H1 (cell line): Measurements from ENCODE around the gene TBX4. TPM values are rescaled to one million over a fixed set of nuclear protein-coding genes. Genes with fewer than 3 reads are reported as not detected.

Experiments
- CTCF ChIA-PET: fragments of 300-600 bp; sonication (Branson Sonifier 250); formaldehyde crosslinking; loops from one replicate; lab custom pipeline; 2021; ENCODE audit not compliant: partially characterized antibody; lab: Charles Lee
- POLR2A ChIA-PET: fragments of 300-600 bp; sonication (Branson Sonifier 250); formaldehyde crosslinking; loops from one replicate; lab custom pipeline; 2021; ENCODE audit warnings: inconsistent platforms; ENCODE audit not compliant: partially characterized antibody; lab: Charles Lee
- DNase-seq, 2 experiments: peaks; one replicate each; pipeline versions ENCODE4 v3.0.0 to v3.0.0-alpha.2; 2010 to 2022; ENCODE audit warnings: low spot score in 2 of 2, low read depth in 1 of 2, mixed read lengths in 1 of 2
- FAIRE-seq: peaks from 2 replicates; lab custom pipeline; 2011; peaks lifted over from hg19 to GRCh38; lab: Jason Lieb, UNC
- H2AFZ ChIP-seq: 2 replicates; pipeline ENCODE4 v1.8.1; 2012; ENCODE audit warnings: low read length, inconsistent platforms
- H2AK5ac ChIP-seq: 2 replicates; pipeline ENCODE4 v1.6.1; 2013; ENCODE audit warnings: low read depth, low read length
- H2BK120ac ChIP-seq: replicated peaks from 2 replicates; pipeline ENCODE3; 2013; ENCODE audit warnings: low read depth, low read length, inconsistent platforms
- H2BK12ac ChIP-seq: 2 replicates; pipeline ENCODE4 v1.6.1; 2013; ENCODE audit warnings: low read depth, low read length
- H2BK15ac ChIP-seq: 2 replicates; pipeline ENCODE4 v1.6.1; 2013; ENCODE audit warnings: low read length
- H2BK20ac ChIP-seq: 2 replicates; pipeline ENCODE4 v1.6.1; 2013; ENCODE audit warnings: low read length
- H2BK5ac ChIP-seq: 2 replicates; pipeline ENCODE4 v1.6.1; 2013; ENCODE audit warnings: low read depth, low read length
- H3K14ac ChIP-seq: 2 replicates; pipeline ENCODE4 v1.6.1; 2013; ENCODE audit warnings: inconsistent platforms; ENCODE audit not compliant: insufficient read length
- H3K18ac ChIP-seq: 2 replicates; pipeline ENCODE4 v1.6.1; 2013; ENCODE audit warnings: low read length; ENCODE audit errors: extremely low read depth
- H3K23ac ChIP-seq: 2 replicates; pipeline ENCODE4 v1.6.1; 2013; ENCODE audit warnings: inconsistent platforms; ENCODE audit not compliant: insufficient read length
- H3K23me2 ChIP-seq: 2 replicates; pipeline ENCODE4 v1.6.1; 2013; ENCODE audit warnings: low read depth, low read length
- H3K27ac ChIP-seq: 2 replicates; pipeline ENCODE4 v1.6.1; 2011; ENCODE audit warnings: low read depth, low read length, inconsistent platforms
- H3K27me3 ChIP-seq, 4 experiments: replicated peaks in 1 of 4; 1 replicate in 1 of 4; 2 replicates in 3 of 4; pipeline versions ENCODE4 v1.6.1 to v1.8.1; 2011 to 2013; ENCODE audit warnings: low read length in 3 of 4, mild to moderate bottlenecking in 3 of 4, inconsistent platforms in 2 of 4, mixed read lengths in 2 of 4, moderate library complexity in 1 of 4; ENCODE audit not compliant: control insufficient read depth in 3 of 4, insufficient read depth in 3 of 4; ENCODE audit errors: extremely low read depth in 1 of 4
- H3K36me3 ChIP-seq, 4 experiments: 2 replicates each; pipeline versions ENCODE4 v1.6.1 to v1.8.1; 2011 to 2013; ENCODE audit warnings: mild to moderate bottlenecking in 4 of 4, low read length in 3 of 4, moderate library complexity in 2 of 4, control low read depth in 1 of 4, inconsistent platforms in 1 of 4; ENCODE audit not compliant: insufficient read depth in 4 of 4, control insufficient read depth in 2 of 4
- H3K4ac ChIP-seq: replicated peaks from 2 replicates; pipeline ENCODE3; 2013; ENCODE audit warnings: low read length, low read depth, mixed read lengths, inconsistent platforms; ENCODE audit not compliant: insufficient read length
- H3K4me1 ChIP-seq, 4 experiments: replicated peaks in 1 of 4; 1 replicate in 1 of 4; 2 replicates in 3 of 4; pipeline versions ENCODE4 v1.6.1 to v1.8.1; 2011 to 2013; ENCODE audit warnings: low read length in 3 of 4, inconsistent platforms in 2 of 4, mixed read lengths in 1 of 4; ENCODE audit not compliant: insufficient read depth in 4 of 4, control insufficient read depth in 3 of 4
- H3K4me2 ChIP-seq, 2 experiments: 2 replicates each; pipeline versions ENCODE4 v1.6.1 to v1.8.1; 2011 to 2013; ENCODE audit warnings: low read depth in 2 of 2, low read length in 2 of 2, control low read depth in 1 of 2, inconsistent platforms in 1 of 2, mild to moderate bottlenecking in 1 of 2; ENCODE audit not compliant: insufficient read depth in 1 of 2
- H3K4me3 ChIP-seq, 4 experiments: fragments of 200-600, 300-600 bp in 1 of 4; sonication (generic), shearing (Covaris generic), sonication (Bioruptor Twin) in 1 of 4; 2 replicates each; pipeline versions ENCODE4 v1.5.1 to v1.8.1; 2011 to 2016; ENCODE audit warnings: low read length in 4 of 4, low read depth in 3 of 4, control low read depth in 2 of 4, inconsistent platforms in 2 of 4, mild to moderate bottlenecking in 2 of 4, mixed read lengths in 1 of 4, moderate library complexity in 1 of 4; ENCODE audit not compliant: insufficient read depth in 2 of 4; ENCODE audit errors: extremely low read depth in 1 of 4
- H3K56ac ChIP-seq: replicated peaks from 2 replicates; pipeline ENCODE3; 2013; ENCODE audit warnings: low read depth, mild to moderate bottlenecking, mixed read lengths, low read length, inconsistent platforms; ENCODE audit not compliant: insufficient read length
- H3K79me1 ChIP-seq: 2 replicates; pipeline ENCODE4 v1.6.1; 2013; ENCODE audit warnings: low read depth, low read length, control low read depth
- H3K79me2 ChIP-seq, 2 experiments: 2 replicates each; pipeline versions ENCODE4 v1.6.1 to v1.8.1; 2012 to 2013; ENCODE audit warnings: low read length in 2 of 2, mild to moderate bottlenecking in 2 of 2, inconsistent platforms in 1 of 2; ENCODE audit not compliant: insufficient read depth in 2 of 2, control insufficient read depth in 1 of 2
- H3K9ac ChIP-seq, 4 experiments: replicated peaks in 1 of 4; 1 replicate in 1 of 4; 2 replicates in 3 of 4; pipeline versions ENCODE4 v1.6.1 to v1.8.1; 2011 to 2013; ENCODE audit warnings: low read depth in 3 of 4, low read length in 3 of 4, control low read depth in 2 of 4, mild to moderate bottlenecking in 2 of 4, moderate library complexity in 2 of 4, inconsistent platforms in 1 of 4; ENCODE audit errors: extremely low read depth in 1 of 4
- H3K9me3 ChIP-seq, 2 experiments: 2 replicates each; pipeline versions ENCODE4 v1.6.1 to v1.8.1; 2012 to 2013; ENCODE audit warnings: mild to moderate bottlenecking in 2 of 2, moderate library complexity in 2 of 2, control low read depth in 1 of 2, inconsistent platforms in 1 of 2, low read depth in 1 of 2, low read length in 1 of 2, mixed read lengths in 1 of 2; ENCODE audit not compliant: insufficient read depth in 2 of 2
- H4K20me1 ChIP-seq, 2 experiments: replicated peaks in 1 of 2; 2 replicates each; pipeline versions ENCODE3 to v1.8.1; 2011 to 2013; ENCODE audit warnings: inconsistent platforms in 2 of 2, low read length in 2 of 2, mild to moderate bottlenecking in 1 of 2; ENCODE audit not compliant: insufficient read depth in 2 of 2, control insufficient read depth in 1 of 2
- H4K5ac ChIP-seq: 2 replicates; pipeline ENCODE4 v1.6.1; 2013; ENCODE audit warnings: low read length, low read depth, mixed read lengths, inconsistent platforms; ENCODE audit not compliant: insufficient read length
- H4K8ac ChIP-seq: 2 replicates; pipeline ENCODE4 v1.8.0; 2013; ENCODE audit warnings: mild to moderate bottlenecking, moderate library complexity, low read length, inconsistent platforms; ENCODE audit not compliant: insufficient read depth; ENCODE audit errors: extremely low read depth
- H4K91ac ChIP-seq: replicated peaks from 2 replicates; pipeline ENCODE3; 2013; ENCODE audit warnings: low read length, mixed read lengths, inconsistent platforms; ENCODE audit not compliant: insufficient read length
- POLR2A ChIP-seq, 2 experiments: IDR thresholded peaks; 1 replicate in 1 of 2; 2 replicates in 1 of 2; pipeline ENCODE4 v1.6.1; 2011; ENCODE audit warnings: low read depth in 2 of 2, low read length in 2 of 2, mild to moderate bottlenecking in 2 of 2; ENCODE audit errors: control extremely low read depth in 1 of 2
- TEAD4 ChIP-seq: IDR thresholded peaks from 2 replicates; pipeline ENCODE4 v1.6.1; 2012; ENCODE audit warnings: low read depth, low read length, inconsistent platforms, mixed read lengths
- WGBS, 2 experiments: shearing (Covaris generic) in 1 of 2; methylation state at CpG; one replicate each; pipeline versions ENCODE4 v1.1.6 to v1.1.7; 2013 to 2015; ENCODE audit warnings: low lambda C conversion rate in 2 of 2, mixed read lengths in 2 of 2, inconsistent platforms in 1 of 2, low coverage in 1 of 2, missing lambda C conversion rate in 1 of 2; ENCODE audit not compliant: insufficient replicate concordance in 2 of 2, insufficient coverage in 1 of 2, insufficient read length in 1 of 2; ENCODE audit errors: extremely low coverage in 1 of 2, missing lambda C conversion rate in 1 of 2; 5-methylcytosine and 5-hydroxymethylcytosine counted together
- polyA plus RNA-seq, 7 experiments: library from polyadenylated mRNA; depleted of rRNA in 3 of 7; stranded (reverse) in 5 of 7; unstranded in 2 of 7; fragments of >200 nt in 5 of 7; fragments of 200-250 nt in 2 of 7; gene quantifications; 1 replicate in 5 of 7; 2 replicates in 1 of 7; 4 replicates in 1 of 7; pipeline versions ENCODE4 v1.2.1 to v1.2.3, GENCODE V29; 2011 to 2013; ENCODE audit warnings: missing spikeins in 2 of 7, mixed read lengths in 2 of 7
- total RNA-seq: library from RNA; stranded (reverse); fragmentation: NEBNext Ultra II Directional; extraction: Animal tissue kit (Norgen Biotek cat#: 25700); gene quantifications from 2 replicates; pipeline ENCODE4 v1.2.1, GENCODE V29; 2021

The TBX4 gene
- total and polyA plus RNA-seq, 2 of the 8 experiments (the other 6 are each of a cell fraction or from before 2014, with no cell fraction given) = 0.02 TPM; not detected in 1

GRCh38 chr17:61444831-61445230 lies 7.4 kb upstream of the TBX4 start:
- H3K4me1 ChIP-seq = 0 out of 7 replicates have a peak, but pooled peaks cover 0 to 3% (median 0%) of the 10 kb centered on the region in 4 experiments
- peaks cover 2 to 21% (median 6%) of the 10 kb centered on the region in 4 experiments for H3K27me3 ChIP-seq
- H3K56ac ChIP-seq = no peak overlapping the region
- no peak overlapping the region for H2AK5ac ChIP-seq
- CTCF ChIA-PET = interaction anchor here (0.6 to 1.5 kb wide), 7 partner anchors 12 to 473 kb away, joined by 3 to 8 read pairs (median 4); no protein-coding TSS in a partner anchor
- H2BK12ac ChIP-seq = no peak overlapping the region
- H3K23ac ChIP-seq = no peak overlapping the region
- no peak overlapping the region for H3K4me3 ChIP-seq
- 0 out of 2 replicates have a peak overlapping the region, but pooled peaks have one; percentile 46 for H2BK15ac ChIP-seq
- no peak overlapping the region for H3K9ac ChIP-seq
- WGBS, 2 experiments = 91% methylated on average over 6 of the region's 6 CpGs; no CpG with 5 or more reads in 1 of the 2 experiments
- H3K79me2 ChIP-seq = no peaks in the 10 kb centered on the region
- no peak overlapping the region for H4K91ac ChIP-seq
- no peak for FAIRE-seq
- no peak overlapping the region for H3K18ac ChIP-seq
- no peaks in the 10 kb centered on the region for H3K36me3 ChIP-seq
- no peak overlapping the region; the same call in 1 of the 2 replicates for H4K8ac ChIP-seq
- H3K14ac ChIP-seq = no peak overlapping the region
- H2BK120ac ChIP-seq = no peak overlapping the region
- no peak overlapping the region for H3K27ac ChIP-seq
- POLR2A ChIA-PET = interaction anchor here (0.7 kb wide), 1 partner anchor 13 kb away, joined by 3 read pairs; no protein-coding TSS in a partner anchor
- no peaks in the 10 kb centered on the region for H3K79me1 ChIP-seq
- no peak overlapping the region for H2BK20ac ChIP-seq
- DNase-seq = no peak
- no peak overlapping the region for H4K5ac ChIP-seq
- no peaks in the 10 kb centered on the region for H3K23me2 ChIP-seq
- H2AFZ ChIP-seq = no peak overlapping the region
- no peak overlapping the region for H2BK5ac ChIP-seq
- no peak overlapping the region for H3K4ac ChIP-seq
- H3K4me2 ChIP-seq = no peak overlapping the region
- H3K9me3 ChIP-seq = no peaks in the 10 kb centered on the region
- H4K20me1 ChIP-seq = no peaks in the 10 kb centered on the region
- no peak for TF ChIP-seq TEAD4
- no peak for TF ChIP-seq POLR2A (IDR thresholded peaks at IDR 0.05; ENCODE audit: control extremely low read depth in 1 of 2, low read depth in 2 of 2, low read length in 2 of 2)
